Calu3 (cell line): ENCODE data around the gene PTGIR. TPM values are rescaled to one million over a fixed set of nuclear protein-coding genes. Genes with fewer than 3 reads are reported as not detected.

Source experiments
- BruUV-seq: library from RNA; stranded (reverse); fragments of 400-500 nt; replicated peaks from 2 replicates; lab custom pipeline; 2021; lab: Mats Ljungman, UMichigan
- CTCF ChIA-PET: fragments of 300-600 bp; sonication (Branson Sonifier 250); formaldehyde crosslinking; loops from one replicate; lab custom pipeline; 2022; ENCODE audit warnings: antibody characterized with exemption; lab: Charles Lee
- DNase-seq: peaks from one replicate; pipeline ENCODE4 v3.0.0; 2022
- H3K27ac Mint-ChIP-seq: one replicate; pipeline ENCODE4 v1.8.0; 2022; ENCODE audit warnings: mixed read lengths; ENCODE audit not compliant: unreplicated experiment
- H3K27me3 Mint-ChIP-seq: one replicate; pipeline ENCODE4 v1.8.0; 2022; ENCODE audit warnings: mixed read lengths; ENCODE audit not compliant: unreplicated experiment
- H3K36me3 Mint-ChIP-seq: one replicate; pipeline ENCODE4 v1.8.0; 2022; ENCODE audit warnings: mild to moderate bottlenecking, moderate library complexity, mixed read lengths; ENCODE audit not compliant: insufficient read depth, unreplicated experiment
- H3K4me1 Mint-ChIP-seq: one replicate; pipeline ENCODE4 v1.8.0; 2022; ENCODE audit warnings: mild to moderate bottlenecking, low read depth, mixed read lengths; ENCODE audit not compliant: unreplicated experiment
- H3K4me3 Mint-ChIP-seq: one replicate; pipeline ENCODE4 v1.8.0; 2022; ENCODE audit warnings: mild to moderate bottlenecking, low read depth, moderate library complexity, mixed read lengths; ENCODE audit not compliant: unreplicated experiment
- H3K9me3 Mint-ChIP-seq: one replicate; pipeline ENCODE4 v1.8.0; 2022; ENCODE audit warnings: low read depth, mixed read lengths; ENCODE audit not compliant: unreplicated experiment
- intact Hi-C: fragments of 100-400 bp; cut with micrococcal nuclease; formaldehyde crosslinking; loops from one replicate; pipeline ENCODE4 v1.10.0; 2022; ENCODE audit not compliant: unreplicated experiment
- total RNA-seq: library from RNA; stranded (reverse); gene quantifications from 2 replicates; pipeline ENCODE4 v1.2.3, GENCODE V29; 2022
- TF ChIP-seq, protein P1 (sequence below): fragments of 200-600 bp; IDR thresholded peaks from one replicate; pipeline ENCODE4 v1.8.0; 2022; ENCODE audit warnings: antibody characterized with exemption; ENCODE audit not compliant: unreplicated experiment

Gene PTGIR
- total RNA-seq, 1 experiment from 2014 or later = not detected

GRCh38 chr19:46661735-46662592 is 37.1 kb upstream of the PTGIR start:
- H3K27me3 Mint-ChIP-seq = peaks cover 64% of the 10 kb centered on the region
- CTCF ChIA-PET = interaction anchor here (0.5 to 2.6 kb wide), 25 partner anchors 9 to 1359 kb away, joined by 3 to 121 read pairs (median 5); partner anchors contain the start of genes CALM3, PRKD2 and SIX5
- BruUV-seq = no TSS peak
- H3K36me3 Mint-ChIP-seq = peaks cover 14% of the 10 kb centered on the region
- peaks cover 9% of the 10 kb centered on the region for H3K4me1 Mint-ChIP-seq
- TF ChIP-seq, protein P1, sequence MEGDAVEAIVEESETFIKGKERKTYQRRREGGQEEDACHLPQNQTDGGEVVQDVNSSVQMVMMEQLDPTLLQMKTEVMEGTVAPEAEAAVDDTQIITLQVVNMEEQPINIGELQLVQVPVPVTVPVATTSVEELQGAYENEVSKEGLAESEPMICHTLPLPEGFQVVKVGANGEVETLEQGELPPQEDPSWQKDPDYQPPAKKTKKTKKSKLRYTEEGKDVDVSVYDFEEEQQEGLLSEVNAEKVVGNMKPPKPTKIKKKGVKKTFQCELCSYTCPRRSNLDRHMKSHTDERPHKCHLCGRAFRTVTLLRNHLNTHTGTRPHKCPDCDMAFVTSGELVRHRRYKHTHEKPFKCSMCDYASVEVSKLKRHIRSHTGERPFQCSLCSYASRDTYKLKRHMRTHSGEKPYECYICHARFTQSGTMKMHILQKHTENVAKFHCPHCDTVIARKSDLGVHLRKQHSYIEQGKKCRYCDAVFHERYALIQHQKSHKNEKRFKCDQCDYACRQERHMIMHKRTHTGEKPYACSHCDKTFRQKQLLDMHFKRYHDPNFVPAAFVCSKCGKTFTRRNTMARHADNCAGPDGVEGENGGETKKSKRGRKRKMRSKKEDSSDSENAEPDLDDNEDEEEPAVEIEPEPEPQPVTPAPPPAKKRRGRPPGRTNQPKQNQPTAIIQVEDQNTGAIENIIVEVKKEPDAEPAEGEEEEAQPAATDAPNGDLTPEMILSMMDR = peak; percentile 91
- peak overlapping the region; percentile 84 for H3K27ac Mint-ChIP-seq
- H3K4me3 Mint-ChIP-seq = peak overlapping the region; percentile 70
- intact Hi-C loops = loop anchor here (1.0 to 5.0 kb wide), 2 partner anchors 48 to 135 kb away; no protein-coding TSS in a partner anchor
- no peaks in the 10 kb centered on the region for H3K9me3 Mint-ChIP-seq
- peak; percentile 87 for DNase-seq

DNA sequence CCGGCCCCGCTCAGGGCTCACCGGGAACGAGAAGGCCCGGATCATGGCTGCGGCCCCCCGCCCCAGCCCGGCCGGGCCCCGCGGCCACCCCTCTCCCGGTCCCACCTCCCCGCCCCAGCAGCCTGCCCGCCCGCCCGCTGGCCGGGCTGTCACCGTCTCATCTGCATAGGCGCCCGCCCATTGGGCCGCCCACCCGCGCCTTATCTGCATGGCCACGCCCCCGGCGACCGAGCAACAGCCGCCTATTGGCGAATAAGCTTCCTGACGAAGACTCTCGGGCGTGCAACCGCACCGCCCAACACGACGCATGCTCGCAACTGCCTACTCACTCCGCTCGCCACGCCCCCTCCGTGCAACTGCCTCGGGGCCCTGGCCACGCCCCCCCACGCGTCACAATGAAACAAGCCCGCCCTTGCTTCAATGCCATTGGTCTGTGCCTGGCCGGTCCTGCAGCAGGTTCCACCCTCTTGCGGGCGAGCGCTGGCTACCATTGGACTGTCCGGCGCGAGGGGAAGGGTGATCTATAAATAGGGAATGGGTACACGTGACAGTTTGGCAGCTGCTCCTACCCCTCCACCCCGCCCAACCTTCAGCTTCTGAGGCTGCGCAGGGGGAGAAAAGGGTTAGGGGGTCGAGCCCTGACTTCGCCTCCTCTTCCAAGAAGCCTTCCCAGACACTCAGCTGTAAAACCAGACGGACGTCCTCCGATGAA is 36.3 kb upstream of the PTGIR start, which contains the start of gene DACT3:
Gene DACT3, minus strand, starts transcription at position 163 of the 712 bp plus-strand sequence. Its CDS starts 118 bp downstream, at position 45.
- intact Hi-C loops = loop anchor here (5.0 kb wide), 1 partner anchor 134 kb away; no protein-coding TSS in a partner anchor
- Mint-ChIP-seq H3K4me3 (peak within 1 kb of the TSS; percentile 70), H3K36me3 (peaks cover 17% of the 10 kb centered on the region), H3K4me1 (peaks cover 9% of the 10 kb centered on the region), H3K27ac (peak within 1 kb of the TSS; percentile 84), H3K9me3 (no peaks in the 10 kb centered on the region), H3K27me3 (peaks cover 71% of the 10 kb centered on the region)
- no TSS peak for BruUV-seq
- TF ChIP-seq, protein P1 = no peak
- peak; percentile 100 for DNase-seq
- CTCF ChIA-PET = interaction anchor here (0.5 to 2.6 kb wide), 23 partner anchors 10 to 1360 kb away, joined by 3 to 121 read pairs (median 7); partner anchors contain the start of genes CALM3, PRKD2, PTGIR and SIX5

DNA sequence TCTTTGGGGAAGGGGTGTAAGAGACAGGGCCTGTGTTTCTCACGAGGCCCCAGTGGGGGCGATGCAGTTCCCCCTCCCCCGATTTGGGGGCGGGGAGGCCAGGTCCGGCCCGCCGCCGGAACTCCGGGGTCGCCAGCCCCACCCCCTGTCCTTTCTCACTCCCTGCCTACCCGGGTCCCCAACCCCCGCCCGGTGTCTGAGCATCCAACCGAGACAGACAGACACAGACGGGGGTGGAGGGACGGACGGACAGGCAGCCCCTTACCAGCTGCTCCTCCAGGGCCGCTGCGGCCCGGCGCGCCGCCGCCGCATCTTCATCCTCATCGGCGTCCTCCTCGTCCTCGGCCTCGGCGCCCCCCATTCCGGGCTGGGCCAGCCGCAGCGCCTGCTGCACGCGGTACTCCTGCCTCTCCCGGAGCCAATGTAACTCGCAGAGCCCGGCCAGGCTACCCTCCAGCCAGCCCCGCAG is 35.7 kb upstream of the PTGIR start:
- TF ChIP-seq, protein P1 = no peak
- DNase-seq = no peak
- Mint-ChIP-seq H3K36me3 (peaks cover 17% of the 10 kb centered on the region), H3K4me3 (peak overlapping the region; percentile 70), H3K27me3 (peaks cover 72% of the 10 kb centered on the region), H3K9me3 (no peaks in the 10 kb centered on the region), H3K27ac (no peak overlapping the region), H3K4me1 (peaks cover 9% of the 10 kb centered on the region)
- CTCF ChIA-PET = interaction anchor here (0.6 to 2.6 kb wide), 14 partner anchors 9 to 316 kb away, joined by 4 to 121 read pairs (median 7); partner anchors contain the start of gene PRKD2
- intact Hi-C loops = loop anchor here (5.0 kb wide), 1 partner anchor 133 kb away; no protein-coding TSS in a partner anchor
- no TSS peak for BruUV-seq

GRCh38 chr19:46660008-46660517 is 35.2 kb upstream of the PTGIR start:
- Mint-ChIP-seq H3K27me3 (peaks cover 76% of the 10 kb centered on the region), H3K4me3 (peak overlapping the region; percentile 34), H3K9me3 (no peaks in the 10 kb centered on the region), H3K4me1 (peaks cover 9% of the 10 kb centered on the region), H3K27ac (no peak overlapping the region), H3K36me3 (peaks cover 17% of the 10 kb centered on the region)
- intact Hi-C loops = loop anchor here (5.0 kb wide), 1 partner anchor 133 kb away; no protein-coding TSS in a partner anchor
- no peak for DNase-seq
- TF ChIP-seq, protein P1 = no peak
- no TSS peak for BruUV-seq
- CTCF ChIA-PET = no interaction called here
